ENCODE results near the gene NKD2.
A peak's percentile ranks its signal among the peaks of the same experiment; 100 is the strongest.

NKD2 gene

GRCh38 chr5:1011226-1011631 is 2.6 kb downstream of the NKD2 start:
- peaks cover 3% of the 10 kb centered on the region; the same call in 1 of the 2 replicates for H3K36me3 ChIP-seq
- H3K9me3 ChIP-seq (ENCODE audit: severe bottlenecking), result no peaks in the 10 kb centered on the region
- no peak overlapping the region for H3K27ac ChIP-seq
- peak; percentile 96 for TF ChIP-seq CTCF (IDR thresholded peaks at IDR 0.05; ENCODE audit: low read depth, low read length)
- DNase-seq, result peak; percentile 86
- H3K4me3 ChIP-seq (ENCODE audit: low read depth, low read length), result no peak overlapping the region
- H3K27me3 ChIP-seq (ENCODE audit: insufficient read depth, low read depth, severe bottlenecking), result peaks cover 11% of the 10 kb centered on the region

GRCh38 chr5:1011741-1012312 is 3.2 kb downstream of the NKD2 start:
- no peak for TF ChIP-seq CTCF (IDR thresholded peaks at IDR 0.05; ENCODE audit: low read depth, low read length)
- Histone ChIP-seq H3K36me3 (peaks cover 3% of the 10 kb centered on the region; the same call in 1 of the 2 replicates), H3K27ac (no peak overlapping the region), H3K27me3 (ENCODE audit: insufficient read depth, low read depth, severe bottlenecking) (peaks cover 11% of the 10 kb centered on the region), H3K4me3 (ENCODE audit: low read depth, low read length) (no peak overlapping the region), H3K9me3 (ENCODE audit: severe bottlenecking) (no peaks in the 10 kb centered on the region)
- DNase-seq, result peak; percentile 11

GRCh38 chr5:1012313-1012841 is 3.8 kb downstream of the NKD2 start:
- peaks cover 11% of the 10 kb centered on the region for H3K27me3 ChIP-seq (ENCODE audit: insufficient read depth, low read depth, severe bottlenecking)

GRCh38 chr5:1012900-1013237 is 4.3 kb downstream of the NKD2 start:
- DNase-seq, result no peak
- peaks cover 3% of the 10 kb centered on the region; the same call in 1 of the 2 replicates for H3K36me3 ChIP-seq
- no peak for TF ChIP-seq CTCF (IDR thresholded peaks at IDR 0.05; ENCODE audit: low read depth, low read length)
- no peak overlapping the region for H3K27ac ChIP-seq
- H3K4me3 ChIP-seq (ENCODE audit: low read depth, low read length), result no peak overlapping the region
- peaks cover 11% of the 10 kb centered on the region for H3K27me3 ChIP-seq (ENCODE audit: insufficient read depth, low read depth, severe bottlenecking)
- no peaks in the 10 kb centered on the region for H3K9me3 ChIP-seq (ENCODE audit: severe bottlenecking)

More at GRCh38 chr5:1012313-1012841, 3.8 kb downstream of the NKD2 start:
- TF ChIP-seq CTCF (IDR thresholded peaks at IDR 0.05; ENCODE audit: low read depth, low read length), result no peak
- peak; percentile 6 for DNase-seq
- Histone ChIP-seq H3K36me3 (peaks cover 3% of the 10 kb centered on the region; the same call in 1 of the 2 replicates), H3K27ac (no peak overlapping the region), H3K4me3 (ENCODE audit: low read depth, low read length) (no peak overlapping the region), H3K9me3 (ENCODE audit: severe bottlenecking) (no peaks in the 10 kb centered on the region)

- no peak for DNase-seq
- Histone ChIP-seq H3K4me3 (ENCODE audit: low read depth, low read length) (no peak overlapping the region), H3K36me3 (peaks cover 3% of the 10 kb centered on the region; the same call in 1 of the 2 replicates), H3K27me3 (ENCODE audit: insufficient read depth, low read depth, severe bottlenecking) (peaks cover 11% of the 10 kb centered on the region), H3K27ac (no peak overlapping the region), H3K9me3 (ENCODE audit: severe bottlenecking) (no peaks in the 10 kb centered on the region)
- no peak for TF ChIP-seq CTCF (IDR thresholded peaks at IDR 0.05; ENCODE audit: low read depth, low read length)
Observed at GRCh38 chr5:1013238-1013947, 4.8 kb downstream of the NKD2 start.

Measured in WERI-Rb-1 (cell line).